Measurements from ENCODE around the gene KPNA4. TPM values are rescaled to one million over a fixed set of nuclear protein-coding genes. Genes with fewer than 3 reads are reported as not detected.
"Not testable (repeated sequence)": the region's sequence is repeated elsewhere in the genome, so short reads cannot be mapped to it uniquely, and the experiment has no call there.

The KPNA4 gene
- total and polyA plus RNA-seq, 10 donors, result 8.3 to 50.6 (median 36.0) TPM

DNA sequence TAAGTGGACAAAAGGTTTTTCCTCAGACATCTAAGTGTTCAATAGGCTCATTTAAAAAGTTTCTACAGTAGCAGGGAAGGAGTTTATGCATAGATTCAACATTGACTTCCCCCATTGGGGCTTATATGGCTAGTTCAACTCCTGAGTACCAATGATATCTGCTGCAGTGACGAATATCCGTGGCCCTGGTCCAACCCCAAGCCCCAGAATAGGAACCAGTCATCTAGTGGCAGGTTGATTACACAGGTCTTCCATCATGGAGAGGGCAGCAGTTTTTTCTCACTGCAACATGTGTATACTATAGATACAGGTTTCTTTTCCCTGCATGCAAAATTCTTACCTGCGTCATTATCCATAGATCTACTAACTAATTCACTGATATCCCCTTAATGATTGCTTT is 45.8 kb upstream of the KPNA4 start:
- no peak overlapping the region for H3K4me3 ChIP-seq
- intact Hi-C loops (cut with DNase I; ENCODE audit: low total_unique reads), result no loop called here
- no peak overlapping the region for H3K27ac ChIP-seq
- H3K4me1 ChIP-seq, result no peaks in the 10 kb centered on the region
- H3K27me3 ChIP-seq (replicated peaks in 1 of 7), result no peaks in the 10 kb centered on the region
- H3K36me3 ChIP-seq, result no peaks in the 10 kb centered on the region
- 87 to 98% (median 93%) methylated on average over 3 of the region's 3 CpGs for WGBS, 5 donors
- DNase-seq, result no peak
- no peaks in the 10 kb centered on the region for H3K9me3 ChIP-seq
- TF ChIP-seq POLR2AphosphoS5 (IDR thresholded peaks at IDR 0.05) (no peak), POLR2A (IDR thresholded peaks at IDR 0.05) (no peak), CTCF (IDR thresholded peaks at IDR 0.05 in 8 of 11, conservative IDR thresholded peaks at IDR 0.05 in 3 of 11) (no peak)

DNA sequence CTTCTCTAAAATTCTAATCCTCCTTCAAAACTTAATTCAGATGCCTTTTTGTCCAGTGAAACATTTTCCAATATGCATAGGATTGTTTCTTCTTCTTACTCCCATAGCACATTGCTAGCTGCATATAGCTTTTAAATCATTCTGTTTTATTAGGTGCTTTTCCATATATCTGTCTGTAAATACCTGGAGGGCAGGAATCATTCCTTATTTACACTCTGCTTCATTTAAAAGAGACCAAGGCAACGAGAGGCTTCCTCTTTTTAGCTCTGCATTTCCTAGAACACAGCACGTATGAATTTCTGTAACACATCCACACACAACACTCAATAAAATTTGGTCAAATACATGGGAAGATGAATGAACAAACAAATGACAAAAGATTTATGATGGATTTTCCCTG is 43.5 kb upstream of the KPNA4 start:
- intact Hi-C loops (cut with DNase I; ENCODE audit: low total_unique reads), result no loop called here
- no peak for TF ChIP-seq POLR2AphosphoS5 (IDR thresholded peaks at IDR 0.05)
- no peak for TF ChIP-seq POLR2A (IDR thresholded peaks at IDR 0.05)
- no peak for TF ChIP-seq CTCF (IDR thresholded peaks at IDR 0.05 in 8 of 11, conservative IDR thresholded peaks at IDR 0.05 in 3 of 11)
- no peak overlapping the region for H3K4me3 ChIP-seq
- H3K27me3 ChIP-seq (replicated peaks in 1 of 7), result no peaks in the 10 kb centered on the region
- DNase-seq, result no peak
- no peak overlapping the region for H3K27ac ChIP-seq
- WGBS, 5 donors, result 41 to 46% (median 43%) methylated on average over 2 of the region's 2 CpGs
- peaks cover 0 to 5% (median 0%) of the 10 kb centered on the region in 8 donors for H3K9me3 ChIP-seq
- no peaks in the 10 kb centered on the region for H3K36me3 ChIP-seq
- no peaks in the 10 kb centered on the region for H3K4me1 ChIP-seq

- Histone ChIP-seq H3K27ac (no peak overlapping the region), H3K36me3 (no peaks in the 10 kb centered on the region), H3K4me3 (no peak overlapping the region), H3K9me3 (peaks cover 0 to 7% (median 0%) of the 10 kb centered on the region in 8 donors), H3K27me3 (replicated peaks in 1 of 7) (no peaks in the 10 kb centered on the region), H3K4me1 (no peaks in the 10 kb centered on the region)
- TF ChIP-seq POLR2AphosphoS5 (IDR thresholded peaks at IDR 0.05) (no peak), CTCF (IDR thresholded peaks at IDR 0.05 in 8 of 11, conservative IDR thresholded peaks at IDR 0.05 in 3 of 11) (no peak), POLR2A (IDR thresholded peaks at IDR 0.05) (no peak)
- intact Hi-C loops (cut with DNase I; ENCODE audit: low total_unique reads), result no loop called here
- no peak for DNase-seq
- 50 to 90% (median 74%) methylated on average over 3 of the region's 3 CpGs for WGBS, 5 donors
Observed at GRCh38 chr3:160607826-160608225, 42.5 kb upstream of the KPNA4 start.

GRCh38 chr3:160605315-160605714 is 39.9 kb upstream of the KPNA4 start:
- H3K9me3 ChIP-seq, result peaks cover 0 to 7% (median 0%) of the 10 kb centered on the region in 8 donors

DNA sequence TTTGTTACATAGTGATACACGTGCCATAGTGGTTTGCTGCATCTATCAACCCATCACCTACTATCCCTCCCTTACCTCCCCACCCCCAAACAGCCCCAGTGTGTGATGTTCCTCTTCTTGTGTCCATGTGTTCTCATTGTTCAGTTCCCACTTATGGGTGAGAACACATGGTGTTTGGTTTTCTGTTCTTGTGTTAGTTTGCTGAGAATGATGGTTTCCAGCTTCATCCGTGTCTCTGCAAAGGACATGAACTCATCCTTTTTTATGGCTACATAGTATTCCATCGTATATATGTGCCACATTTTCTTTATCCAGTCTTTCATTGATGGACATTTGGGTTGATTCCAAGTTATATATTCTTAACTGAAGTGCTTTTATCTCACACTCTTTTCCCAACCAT is 38.5 kb upstream of the KPNA4 start:
- H3K4me1 ChIP-seq; H3K27me3 ChIP-seq (replicated peaks in 1 of 7); H3K36me3 ChIP-seq; intact Hi-C loops (cut with DNase I; ENCODE audit: low total_unique reads); H3K9me3 ChIP-seq; DNase-seq; H3K4me3 ChIP-seq; H3K27ac ChIP-seq: not testable (repeated sequence)
- WGBS, 5 donors, result 80 to 89% (median 87%) methylated on average over 3 of the region's 3 CpGs

More at GRCh38 chr3:160605315-160605714, 39.9 kb upstream of the KPNA4 start:
- Histone ChIP-seq H3K4me1 (no peaks in the 10 kb centered on the region), H3K27ac (no peak overlapping the region), H3K27me3 (replicated peaks in 1 of 7) (no peaks in the 10 kb centered on the region), H3K36me3 (no peaks in the 10 kb centered on the region), H3K4me3 (no peak overlapping the region)
- intact Hi-C loops (cut with DNase I; ENCODE audit: low total_unique reads), result no loop called here
- TF ChIP-seq POLR2AphosphoS5 (IDR thresholded peaks at IDR 0.05), result no peak
- TF ChIP-seq CTCF (IDR thresholded peaks at IDR 0.05 in 8 of 11, conservative IDR thresholded peaks at IDR 0.05 in 3 of 11), result no peak
- TF ChIP-seq POLR2A (IDR thresholded peaks at IDR 0.05), result no peak
- DNase-seq, result no peak

Data from spleen (tissue), 11 donors.